Gastrocnemius medialis (tissue), 4 donors: ENCODE data around the gene TUBA8. TPM values are rescaled to one million over a fixed set of nuclear protein-coding genes. Genes with fewer than 3 reads are reported as not detected.
A peak's percentile ranks its signal among the peaks of the same experiment; 100 is the strongest.

Source experiments
- ATAC-seq, 2 donors: fragments of 150-250 bp; one replicate each; pipeline ENCODE4 v1.9.1; 2016
- DNase-seq, 2 donors: peaks; one replicate each; pipeline ENCODE4 v3.0.0-alpha.2; 2019
- H3K27ac ChIP-seq, 4 donors: fragments of 200-600 bp; sonication (generic); 1 replicate in 1 of 4; 2 replicates in 3 of 4; pipeline ENCODE4 v1.5.1; 2016 to 2018; ENCODE audit warnings: mild to moderate bottlenecking in 2 of 4, moderate library complexity in 1 of 4
- H3K27me3 ChIP-seq, 3 donors: fragments of 200-600 bp; sonication (generic) in 2 of 3; 1 replicate in 1 of 3; 2 replicates in 2 of 3; pipeline versions ENCODE4 v1.5.1 to v1.6.0; 2016 to 2019; ENCODE audit warnings: mild to moderate bottlenecking in 1 of 3, moderate library complexity in 1 of 3
- H3K36me3 ChIP-seq, 2 donors: fragments of 200-600 bp; sonication (generic) in 1 of 2; one replicate each; pipeline ENCODE4 v1.5.1; 2017 to 2018
- H3K4me1 ChIP-seq, 2 donors: fragments of 200-600 bp; sonication (generic) in 1 of 2; one replicate each; pipeline ENCODE4 v1.5.1; 2016 to 2017; ENCODE audit warnings: mild to moderate bottlenecking in 2 of 2
- H3K4me3 ChIP-seq, 4 donors: fragments of 200-600 bp; sonication (generic) in 3 of 4; 1 replicate in 1 of 4; 2 replicates in 3 of 4; pipeline ENCODE4 v1.5.1; 2016 to 2019; ENCODE audit warnings: mild to moderate bottlenecking in 2 of 4
- H3K9me3 ChIP-seq, 3 donors: fragments of 200-600 bp; sonication (generic) in 2 of 3; 1 replicate in 1 of 3; 2 replicates in 2 of 3; pipeline ENCODE4 v1.5.1; 2016 to 2019
- POLR2A ChIP-seq, 2 donors: fragments of 450-650 bp; IDR thresholded peaks; one replicate each; pipeline ENCODE4 v1.6.1; 2017; ENCODE audit warnings: antibody characterized with exemption in 2 of 2, mild to moderate bottlenecking in 2 of 2, moderate library complexity in 2 of 2
- in situ Hi-C, 4 donors: fragments of 200-750 bp; cut with MboI; loops; one replicate each; pipeline versions ENCODE4 v1.15.0 to v1.8.0; 2017; ENCODE audit warnings: low sequenced_read_pairs in 4 of 4
- intact Hi-C: fragments of 100-400 bp; cut with DNase I; formaldehyde crosslinking; loops from one replicate; pipeline ENCODE4 v1.15.1; 2023; ENCODE audit warnings: low total_unique reads
- total RNA-seq, 4 donors: library from RNA; depleted of rRNA; stranded (reverse); fragments of >200 nt; gene quantifications; one replicate each; pipeline versions ENCODE4 v1.1.0 to v1.2.3, GENCODE V29; 2016
- TF ChIP-seq, protein P1 (sequence below), 5 experiments: fragments of 450-650 bp in 3 of 5; fragments of 200-600 bp in 2 of 5; sonication (generic) in 2 of 5; IDR thresholded peaks in 4 of 5; conservative IDR thresholded peaks in 1 of 5; 1 replicate in 4 of 5; 2 replicates in 1 of 5; pipeline ENCODE4 v1.5.1; 2016 to 2019; ENCODE audit warnings: antibody characterized with exemption in 5 of 5, mild to moderate bottlenecking in 3 of 5, moderate library complexity in 3 of 5

The TUBA8 gene
- total RNA-seq, 4 donors from 2014 or later, result 57.8 to 114 (median 77.7) TPM

DNA sequence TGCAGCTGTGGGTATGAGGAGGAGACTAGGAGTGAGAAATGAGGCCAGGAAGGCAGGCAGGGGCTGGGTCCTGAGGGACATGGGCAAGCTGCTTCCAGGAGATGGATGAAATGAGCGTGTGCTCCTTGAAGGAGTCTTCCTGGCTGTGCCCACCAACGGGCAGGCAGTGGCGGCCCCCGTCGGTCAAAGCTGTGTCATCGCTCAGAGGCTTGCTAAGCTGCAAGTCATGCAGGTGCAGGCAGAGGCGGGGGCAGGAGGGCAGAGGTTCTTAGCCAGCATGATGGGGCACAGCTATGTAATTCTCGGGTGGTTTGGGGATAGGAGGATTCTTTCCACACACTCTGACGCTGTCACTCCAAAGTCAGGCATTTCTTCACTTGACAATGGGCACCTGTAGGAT lies 45.4 kb upstream of the TUBA8 start:
- Histone ChIP-seq H3K36me3 (no peaks in the 10 kb centered on the region), H3K4me3 (no peak overlapping the region), H3K9me3 (no peaks in the 10 kb centered on the region), H3K27me3 (no peaks in the 10 kb centered on the region), H3K27ac (no peak overlapping the region), H3K4me1 (peaks cover 0 to 14% of the 10 kb centered on the region in 2 donors)
- DNase-seq (no peak), ATAC-seq (no peak)
- intact Hi-C loops (no loop called here), in situ Hi-C loops (loop anchor here in 1 of 4 donors (10.0 to 25.0 kb wide), 2 partner anchors 50 to 153 kb away; no protein-coding TSS in a partner anchor)
- TF ChIP-seq POLR2A (IDR thresholded peaks at IDR 0.05), result no peak
- TF ChIP-seq, protein P1, sequence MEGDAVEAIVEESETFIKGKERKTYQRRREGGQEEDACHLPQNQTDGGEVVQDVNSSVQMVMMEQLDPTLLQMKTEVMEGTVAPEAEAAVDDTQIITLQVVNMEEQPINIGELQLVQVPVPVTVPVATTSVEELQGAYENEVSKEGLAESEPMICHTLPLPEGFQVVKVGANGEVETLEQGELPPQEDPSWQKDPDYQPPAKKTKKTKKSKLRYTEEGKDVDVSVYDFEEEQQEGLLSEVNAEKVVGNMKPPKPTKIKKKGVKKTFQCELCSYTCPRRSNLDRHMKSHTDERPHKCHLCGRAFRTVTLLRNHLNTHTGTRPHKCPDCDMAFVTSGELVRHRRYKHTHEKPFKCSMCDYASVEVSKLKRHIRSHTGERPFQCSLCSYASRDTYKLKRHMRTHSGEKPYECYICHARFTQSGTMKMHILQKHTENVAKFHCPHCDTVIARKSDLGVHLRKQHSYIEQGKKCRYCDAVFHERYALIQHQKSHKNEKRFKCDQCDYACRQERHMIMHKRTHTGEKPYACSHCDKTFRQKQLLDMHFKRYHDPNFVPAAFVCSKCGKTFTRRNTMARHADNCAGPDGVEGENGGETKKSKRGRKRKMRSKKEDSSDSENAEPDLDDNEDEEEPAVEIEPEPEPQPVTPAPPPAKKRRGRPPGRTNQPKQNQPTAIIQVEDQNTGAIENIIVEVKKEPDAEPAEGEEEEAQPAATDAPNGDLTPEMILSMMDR (IDR thresholded peaks at IDR 0.05 in 4 of 5, conservative IDR thresholded peaks at IDR 0.05 in 1 of 5), result no peak

DNA sequence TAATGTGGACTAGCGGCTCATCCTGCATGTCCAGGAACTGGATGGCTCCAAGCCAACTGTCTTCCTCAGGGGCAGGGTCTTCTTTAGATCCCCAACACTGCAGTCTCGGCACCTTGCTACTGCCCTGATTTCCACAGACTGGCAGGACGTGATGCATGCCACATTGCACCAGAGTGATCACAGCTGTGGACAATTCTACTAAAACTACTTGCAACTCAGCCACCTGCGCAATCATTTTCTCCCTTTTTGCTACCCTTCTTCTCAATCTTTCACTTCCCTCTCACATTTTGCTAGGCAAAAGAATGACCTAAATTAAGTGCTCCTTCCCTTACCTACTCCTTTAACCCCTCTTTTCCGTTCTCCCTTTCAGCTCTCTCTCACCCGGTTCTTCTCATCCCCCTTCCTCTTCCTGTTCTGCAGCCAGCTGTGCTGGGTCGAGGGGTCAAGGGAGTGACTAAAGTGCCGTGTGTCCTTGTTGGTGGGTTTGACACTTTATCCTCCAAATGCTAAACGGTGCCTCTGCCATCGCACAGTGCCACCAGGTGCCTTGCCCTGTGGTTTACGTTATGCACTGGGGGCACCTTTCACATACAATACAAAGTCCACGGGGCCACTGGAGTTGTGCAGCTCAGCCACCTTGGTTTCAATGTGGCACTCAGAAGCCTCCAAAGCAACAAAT lies 44.3 kb upstream of the TUBA8 start:
- in situ Hi-C loops, result loop anchor here in 1 of 4 donors (10.0 to 25.0 kb wide), 2 partner anchors 52 to 154 kb away; no protein-coding TSS in a partner anchor
- no peaks in the 10 kb centered on the region for H3K36me3 ChIP-seq
- peaks cover under 1 to 14% of the 10 kb centered on the region in 2 donors for H3K4me1 ChIP-seq
- H3K27me3 ChIP-seq, result no peaks in the 10 kb centered on the region
- H3K27ac ChIP-seq, result no peak overlapping the region
- intact Hi-C loops, result no loop called here
- H3K9me3 ChIP-seq, result no peaks in the 10 kb centered on the region
- DNase-seq (no peak), ATAC-seq (no peak)
- H3K4me3 ChIP-seq, result no peak overlapping the region
- TF ChIP-seq POLR2A (IDR thresholded peaks at IDR 0.05), result no peak
- TF ChIP-seq, protein P1 (IDR thresholded peaks at IDR 0.05 in 4 of 5, conservative IDR thresholded peaks at IDR 0.05 in 1 of 5), result no peak

DNA sequence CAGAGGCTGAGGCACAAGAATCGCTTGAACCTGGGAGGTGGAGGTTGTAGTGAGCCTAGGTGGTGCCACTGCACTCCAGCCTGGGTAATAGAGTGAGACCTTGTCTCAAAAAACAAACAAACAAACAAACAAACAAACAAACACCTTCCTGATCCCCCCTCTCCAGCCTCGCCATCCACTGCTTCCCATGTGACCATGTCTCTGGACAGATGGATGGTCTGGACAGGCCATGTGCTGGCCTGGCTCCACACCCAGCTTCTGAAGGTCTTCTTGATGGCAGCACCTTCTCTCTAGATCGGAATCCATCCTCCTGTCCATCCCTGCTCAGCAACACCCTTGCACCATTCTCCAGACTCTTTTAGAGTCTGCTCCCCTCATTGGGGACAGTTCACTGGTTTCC lies 43.5 kb upstream of the TUBA8 start:
- H3K9me3 ChIP-seq, result no peaks in the 10 kb centered on the region
- no peak for DNase-seq
- no peaks in the 10 kb centered on the region for H3K27me3 ChIP-seq
- no peak for ATAC-seq
- TF ChIP-seq, protein P1 (IDR thresholded peaks at IDR 0.05 in 4 of 5, conservative IDR thresholded peaks at IDR 0.05 in 1 of 5), result no peak
- no peak for TF ChIP-seq POLR2A (IDR thresholded peaks at IDR 0.05)
- in situ Hi-C loops (loop anchor here in 1 of 4 donors (10.0 to 25.0 kb wide), 2 partner anchors 52 to 155 kb away; no protein-coding TSS in a partner anchor), intact Hi-C loops (no loop called here)
- no peaks in the 10 kb centered on the region for H3K36me3 ChIP-seq
- H3K27ac ChIP-seq, result no peak overlapping the region
- H3K4me1 ChIP-seq, result peaks cover 9 to 18% of the 10 kb centered on the region in 2 donors
- no peak overlapping the region for H3K4me3 ChIP-seq

DNA sequence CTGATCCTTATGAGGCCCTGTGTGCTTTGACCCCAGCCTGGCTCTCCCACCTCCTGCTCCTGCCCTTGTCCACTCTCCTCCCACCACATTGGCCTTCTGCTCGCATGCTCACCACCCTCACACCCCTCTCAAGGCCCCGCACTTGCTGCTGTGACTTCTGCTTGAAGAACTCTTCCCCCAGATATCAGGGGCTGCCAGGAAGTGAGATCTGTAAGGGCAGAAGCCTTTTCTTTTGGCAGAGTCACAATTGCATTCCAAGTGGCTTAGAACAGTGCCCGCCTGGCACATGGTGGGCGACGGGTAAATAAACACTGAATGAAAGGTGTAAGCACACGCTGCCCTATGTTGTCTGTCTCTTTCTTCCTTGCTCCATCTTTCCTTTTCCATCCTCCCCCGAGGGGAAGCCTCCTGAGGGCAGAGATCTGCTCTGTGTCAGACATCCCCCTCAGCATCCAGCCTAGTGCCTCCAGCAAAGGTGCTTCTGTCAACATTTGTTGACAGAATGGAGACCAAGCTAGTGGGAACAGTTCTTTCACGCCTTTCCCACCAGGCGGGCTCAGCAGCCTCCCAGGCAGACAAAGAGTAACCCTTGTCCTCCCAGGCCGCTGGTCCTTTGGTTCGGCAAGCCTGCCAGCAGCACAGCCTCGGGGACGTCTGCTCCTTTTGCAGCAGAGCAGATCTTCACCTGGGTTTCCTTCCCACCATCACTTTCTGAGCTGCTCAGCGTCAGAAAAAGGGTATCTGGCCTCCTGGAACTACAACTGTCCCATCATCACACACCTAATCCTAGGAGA lies 42.9 kb upstream of the TUBA8 start:
- intact Hi-C loops (no loop called here), in situ Hi-C loops (loop anchor here in 1 of 4 donors (10.0 to 25.0 kb wide), 2 partner anchors 53 to 155 kb away; no protein-coding TSS in a partner anchor)
- H3K4me3 ChIP-seq, result no peak overlapping the region
- no peaks in the 10 kb centered on the region for H3K9me3 ChIP-seq
- ATAC-seq, result no peak
- no peak for DNase-seq
- peak overlapping the region; percentile 24 to 46 (median 33) for H3K27ac ChIP-seq
- TF ChIP-seq POLR2A (IDR thresholded peaks at IDR 0.05), result no peak
- TF ChIP-seq, protein P1 (IDR thresholded peaks at IDR 0.05 in 4 of 5, conservative IDR thresholded peaks at IDR 0.05 in 1 of 5), result no peak
- H3K36me3 ChIP-seq, result no peaks in the 10 kb centered on the region
- no peaks in the 10 kb centered on the region for H3K27me3 ChIP-seq
- H3K4me1 ChIP-seq, result peaks cover 9 to 18% of the 10 kb centered on the region in 2 donors
